A673 (cell line): ENCODE data around the gene ISG15.

Source experiments
- EZH2 ChIP-seq: fragments of 200-600 bp; sonication (generic); IDR thresholded peaks from 2 replicates; pipeline ENCODE4 v1.6.1; 2017; ENCODE audit warnings: borderline replicate concordance, low read depth, mild to moderate bottlenecking, mixed read lengths, antibody characterized with exemption, low read length; ENCODE audit not compliant: poor library complexity, severe bottlenecking
- TF ChIP-seq, protein P1 (sequence below): fragments of 300-800, 200-600 bp; sonication (generic); conservative IDR thresholded peaks from 2 replicates; pipeline ENCODE4 v1.5.1; 2017; ENCODE audit warnings: low read depth, mild to moderate bottlenecking, antibody characterized with exemption, low read length, moderate library complexity, mixed read lengths

DNA sequence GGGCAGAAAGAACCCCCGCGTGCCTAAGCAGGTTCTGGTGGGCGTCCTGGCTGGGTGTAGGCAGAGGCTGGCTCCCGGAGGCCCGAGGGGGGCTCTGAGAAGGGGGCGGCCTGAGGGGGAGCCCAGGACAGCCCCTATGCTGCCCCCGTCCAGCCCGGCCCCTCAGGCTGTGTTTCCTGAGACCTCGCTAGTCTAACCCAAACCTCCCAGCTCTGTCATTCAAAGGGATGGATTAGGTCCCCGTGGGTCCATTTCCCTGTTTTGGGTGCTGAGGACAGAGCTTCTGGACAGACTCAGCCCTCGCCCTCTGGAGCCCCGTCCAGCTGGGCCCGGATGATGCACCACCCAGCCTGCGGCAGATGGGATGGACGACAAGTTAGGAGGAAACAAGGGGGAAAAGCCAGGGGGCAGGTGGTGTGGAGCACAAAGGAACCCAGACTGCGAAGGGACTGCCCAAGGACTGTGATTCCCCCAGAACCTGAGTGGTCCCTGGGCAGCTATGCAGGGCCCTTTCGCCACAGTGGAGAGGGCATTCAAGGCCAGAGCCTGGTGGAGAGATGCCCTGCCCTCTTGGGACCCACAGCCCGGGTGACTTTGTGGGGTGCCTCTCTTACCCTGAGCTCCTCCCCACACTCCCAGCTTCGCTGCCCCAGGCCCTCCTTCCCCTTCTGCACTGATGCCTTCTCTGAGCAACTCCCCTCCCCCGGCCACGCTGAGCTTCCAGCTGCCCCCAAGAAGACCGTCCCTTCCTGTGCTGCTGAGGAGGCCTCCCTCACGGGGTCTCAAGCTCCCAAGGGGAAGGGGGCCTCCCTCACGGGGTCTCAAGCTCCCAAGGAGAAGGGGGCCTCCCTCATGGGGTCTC lies 16.2 kb upstream of the ISG15 start:
- TF ChIP-seq, protein P1, sequence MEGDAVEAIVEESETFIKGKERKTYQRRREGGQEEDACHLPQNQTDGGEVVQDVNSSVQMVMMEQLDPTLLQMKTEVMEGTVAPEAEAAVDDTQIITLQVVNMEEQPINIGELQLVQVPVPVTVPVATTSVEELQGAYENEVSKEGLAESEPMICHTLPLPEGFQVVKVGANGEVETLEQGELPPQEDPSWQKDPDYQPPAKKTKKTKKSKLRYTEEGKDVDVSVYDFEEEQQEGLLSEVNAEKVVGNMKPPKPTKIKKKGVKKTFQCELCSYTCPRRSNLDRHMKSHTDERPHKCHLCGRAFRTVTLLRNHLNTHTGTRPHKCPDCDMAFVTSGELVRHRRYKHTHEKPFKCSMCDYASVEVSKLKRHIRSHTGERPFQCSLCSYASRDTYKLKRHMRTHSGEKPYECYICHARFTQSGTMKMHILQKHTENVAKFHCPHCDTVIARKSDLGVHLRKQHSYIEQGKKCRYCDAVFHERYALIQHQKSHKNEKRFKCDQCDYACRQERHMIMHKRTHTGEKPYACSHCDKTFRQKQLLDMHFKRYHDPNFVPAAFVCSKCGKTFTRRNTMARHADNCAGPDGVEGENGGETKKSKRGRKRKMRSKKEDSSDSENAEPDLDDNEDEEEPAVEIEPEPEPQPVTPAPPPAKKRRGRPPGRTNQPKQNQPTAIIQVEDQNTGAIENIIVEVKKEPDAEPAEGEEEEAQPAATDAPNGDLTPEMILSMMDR = no peak
- TF ChIP-seq EZH2 = no peak
